DLD1 (cell line): Measurements from ENCODE around the gene FOXP3.

ENCODE experiments used
- in situ Hi-C: cut with HindIII; loops from 2 replicates; pipeline ENCODE4 v1.10.0; 2017; ENCODE audit warnings: low sequenced_read_pairs

Gene FOXP3

GRCh38 chrX:49254639-49255038 is 9.9 kb downstream of the FOXP3 start:
- in situ Hi-C loops = no loop called here

- in situ Hi-C loops = no loop called here
Measured at GRCh38 chrX:49251325-49251724, 13.2 kb downstream of the FOXP3 start.

GRCh38 chrX:49250578-49250977 is 13.9 kb downstream of the FOXP3 start:
- in situ Hi-C loops = no loop called here

GRCh38 chrX:49250066-49250465 is 14.4 kb downstream of the FOXP3 start:
- in situ Hi-C loops = no loop called here

GRCh38 chrX:49249616-49250015 is 14.9 kb downstream of the FOXP3 start:
- in situ Hi-C loops = no loop called here

GRCh38 chrX:49249071-49249470 is 15.4 kb downstream of the FOXP3 start:
- in situ Hi-C loops = no loop called here

GRCh38 chrX:49247916-49248811 is 16.3 kb downstream of the FOXP3 start:
- in situ Hi-C loops = no loop called here

- in situ Hi-C loops = no loop called here
Measured at GRCh38 chrX:49247346-49247745, 17.2 kb downstream of the FOXP3 start.

- in situ Hi-C loops = no loop called here
Measured at GRCh38 chrX:49246541-49246940, 18.0 kb downstream of the FOXP3 start.

GRCh38 chrX:49244207-49244606 is 20.3 kb downstream of the FOXP3 start:
- in situ Hi-C loops = no loop called here

GRCh38 chrX:49243166-49243565 is 21.3 kb downstream of the FOXP3 start:
- in situ Hi-C loops = no loop called here

GRCh38 chrX:49242545-49243066 is 21.9 kb downstream of the FOXP3 start:
- in situ Hi-C loops = no loop called here

GRCh38 chrX:49238735-49239134 is 25.8 kb downstream of the FOXP3 start:
- in situ Hi-C loops = no loop called here

- in situ Hi-C loops = no loop called here
Measured at GRCh38 chrX:49237060-49237459, 27.4 kb downstream of the FOXP3 start.

- in situ Hi-C loops = no loop called here
Measured at GRCh38 chrX:49233887-49234555, 30.5 kb downstream of the FOXP3 start.

GRCh38 chrX:49233176-49233575 is 31.3 kb downstream of the FOXP3 start, which contains the start of gene CACNA1F:
TSS of gene CACNA1F (minus strand) at chrX:49233340. CDS start at chrX:49233309, 31 bp downstream.
- in situ Hi-C loops = no loop called here

- in situ Hi-C loops = no loop called here
Measured at GRCh38 chrX:49232525-49232924, 32.0 kb downstream of the FOXP3 start.

- in situ Hi-C loops = no loop called here
Measured at GRCh38 chrX:49231333-49232000, 33.0 kb downstream of the FOXP3 start.

GRCh38 chrX:49230500-49231232 is 33.8 kb downstream of the FOXP3 start:
- in situ Hi-C loops = no loop called here

GRCh38 chrX:49228185-49228584 is 36.3 kb downstream of the FOXP3 start:
- in situ Hi-C loops = no loop called here

- in situ Hi-C loops = no loop called here
Measured at GRCh38 chrX:49227726-49228125, 36.8 kb downstream of the FOXP3 start.
